Body of pancreas (tissue), 4 donors: Measurements from ENCODE around the gene PPP3CB.

Experiments
- CTCF ChIP-seq, 7 experiments: fragments of 450-650 bp in 4 of 7; fragments of 200-600 bp in 3 of 7; sonication (generic) in 3 of 7; IDR thresholded peaks; one replicate each; pipeline ENCODE4 v1.5.1; 2016 to 2019; ENCODE audit warnings: antibody characterized with exemption in 7 of 7
- POLR2A ChIP-seq, 3 donors: fragments of 450-650 bp; IDR thresholded peaks; one replicate each; pipeline ENCODE4 v1.6.1; 2016; ENCODE audit warnings: antibody characterized with exemption in 3 of 3, mild to moderate bottlenecking in 2 of 3

GRCh38 chr10:73495226-73495883, 469 bp downstream of the PPP3CB start:
- TF ChIP-seq CTCF (IDR thresholded peaks at IDR 0.05), result peak in 1 of 7 experiments; percentile 2
- peak; percentile 72 to 92 (median 91) for TF ChIP-seq POLR2A (IDR thresholded peaks at IDR 0.05)
